CD14-positive monocyte (primary cell): ENCODE results near the gene IPO9. TPM values are rescaled to one million over a fixed set of nuclear protein-coding genes. Genes with fewer than 3 reads are reported as not detected.
A peak's percentile ranks its signal among the peaks of the same experiment; 100 is the strongest.

ENCODE experiments used
- DNase-seq, 3 donors: peaks; one replicate each; pipeline ENCODE4 v3.0.0-alpha.2; 2011 to 2022
- H2AFZ ChIP-seq: 2 replicates; pipeline ENCODE4 v1.6.0; 2012; ENCODE audit warnings: mild to moderate bottlenecking, low read depth, low read length, inconsistent platforms; ENCODE audit not compliant: insufficient read depth, poor library complexity, severe bottlenecking
- H3K27ac ChIP-seq, 2 donors: 1 replicate in 1 of 2; 2 replicates in 1 of 2; pipeline ENCODE4 v1.5.1; 2012 to 2013; ENCODE audit warnings: low read length in 2 of 2, control low read depth in 1 of 2, inconsistent platforms in 1 of 2, low read depth in 1 of 2, mild to moderate bottlenecking in 1 of 2
- H3K27me3 ChIP-seq, 2 donors: one replicate each; pipeline versions ENCODE4 v1.6.0 to v1.6.1; 2011 to 2013; ENCODE audit warnings: low read length in 2 of 2; ENCODE audit not compliant: control insufficient read depth in 2 of 2, insufficient read depth in 2 of 2
- H3K36me3 ChIP-seq, 2 donors: replicated peaks in 1 of 2; 1 replicate in 1 of 2; 2 replicates in 1 of 2; pipeline versions ENCODE4 v1.5.1 to v1.6.1; 2012 to 2013; ENCODE audit warnings: low read length in 2 of 2, control low read depth in 1 of 2, inconsistent platforms in 1 of 2, mild to moderate bottlenecking in 1 of 2; ENCODE audit not compliant: insufficient read depth in 2 of 2, control insufficient read depth in 1 of 2
- H3K4me1 ChIP-seq, 2 donors: 1 replicate in 1 of 2; 2 replicates in 1 of 2; pipeline versions ENCODE4 v1.5.1 to v1.6.1; 2012 to 2013; ENCODE audit warnings: low read length in 2 of 2, control low read depth in 1 of 2, inconsistent platforms in 1 of 2, mild to moderate bottlenecking in 1 of 2, moderate library complexity in 1 of 2; ENCODE audit not compliant: insufficient read depth in 2 of 2, control insufficient read depth in 1 of 2
- H3K4me2 ChIP-seq: replicated peaks from 2 replicates; pipeline ENCODE3; 2012; ENCODE audit warnings: low read length, moderate library complexity, mild to moderate bottlenecking; ENCODE audit not compliant: poor library complexity, severe bottlenecking; ENCODE audit errors: extremely low read depth
- H3K4me3 ChIP-seq, 3 experiments: fragments of 200-600 bp in 1 of 3; sonication (generic) in 1 of 3; replicated peaks in 1 of 3; 1 replicate in 2 of 3; 2 replicates in 1 of 3; pipeline ENCODE4 v1.5.1; 2011 to 2013; ENCODE audit warnings: low read length in 3 of 3, mild to moderate bottlenecking in 3 of 3, control low read depth in 2 of 3, low read depth in 2 of 3, inconsistent platforms in 1 of 3, moderate library complexity in 1 of 3
- H3K79me2 ChIP-seq: 2 replicates; pipeline ENCODE4 v1.6.0; 2012; ENCODE audit warnings: mild to moderate bottlenecking, control low read depth, inconsistent platforms, low read length, moderate library complexity; ENCODE audit not compliant: insufficient read depth
- H3K9ac ChIP-seq: 2 replicates; pipeline ENCODE4 v1.6.0; 2017; ENCODE audit warnings: low read length, mild to moderate bottlenecking; ENCODE audit not compliant: insufficient read depth, poor library complexity, severe bottlenecking
- H3K9me3 ChIP-seq, 2 donors: replicated peaks in 1 of 2; 1 replicate in 1 of 2; 2 replicates in 1 of 2; pipeline versions ENCODE4 v1.5.1 to v1.6.1; 2012 to 2013; ENCODE audit warnings: low read length in 2 of 2, control low read depth in 1 of 2; ENCODE audit not compliant: control insufficient read depth in 1 of 2, insufficient read depth in 1 of 2
- H4K20me1 ChIP-seq: 2 replicates; pipeline ENCODE4 v1.6.0; 2012; ENCODE audit warnings: mild to moderate bottlenecking, low read length, control low read depth, moderate library complexity; ENCODE audit not compliant: insufficient read depth
- H3K27ac Mint-ChIP-seq, 7 donors: one replicate each; pipeline ENCODE4 v1.8.0; 2020; ENCODE audit warnings: mild to moderate bottlenecking in 7 of 7, mixed read lengths in 7 of 7, moderate library complexity in 6 of 7, inconsistent platforms in 2 of 7
- H3K27me3 Mint-ChIP-seq, 3 donors: one replicate each; pipeline ENCODE4 v1.8.0; 2021 to 2022; ENCODE audit warnings: low read depth in 3 of 3, mild to moderate bottlenecking in 3 of 3, mixed read lengths in 3 of 3, moderate library complexity in 3 of 3, inconsistent platforms in 1 of 3
- H3K36me3 Mint-ChIP-seq, 2 donors: one replicate each; pipeline ENCODE4 v1.8.0; 2020; ENCODE audit warnings: mixed read lengths in 2 of 2, inconsistent platforms in 1 of 2, mild to moderate bottlenecking in 1 of 2
- H3K4me1 Mint-ChIP-seq: one replicate; pipeline ENCODE4 v1.8.0; 2020; ENCODE audit warnings: mild to moderate bottlenecking, mixed read lengths
- H3K4me3 Mint-ChIP-seq, 2 donors: one replicate each; pipeline ENCODE4 v1.8.0; 2020; ENCODE audit warnings: mild to moderate bottlenecking in 2 of 2, mixed read lengths in 2 of 2, moderate library complexity in 1 of 2
- H3K9me3 Mint-ChIP-seq, 7 donors: one replicate each; pipeline ENCODE4 v1.8.0; 2020 to 2022; ENCODE audit warnings: mixed read lengths in 7 of 7, mild to moderate bottlenecking in 6 of 7, moderate library complexity in 6 of 7, inconsistent platforms in 2 of 7
- CTCF ChIP-seq: fragments of 200-600 bp; IDR thresholded peaks from one replicate; pipeline ENCODE4 v1.8.0; 2022; ENCODE audit warnings: antibody characterized with exemption, mild to moderate bottlenecking
- WGBS: methylation state at CpG from one replicate; pipeline ENCODE4 v1.1.5; 2013; ENCODE audit warnings: missing lambda C conversion rate; ENCODE audit not compliant: insufficient coverage; 5-methylcytosine and 5-hydroxymethylcytosine counted together
- intact Hi-C, 2 donors: fragments of 100-400 bp; cut with micrococcal nuclease; formaldehyde crosslinking; loops; one replicate each; pipeline versions ENCODE4 v1.15.0 to v1.15.1; 2023
- polyA plus RNA-seq, 3 donors: library from polyadenylated mRNA; depleted of rRNA in 1 of 3; unstranded in 2 of 3; stranded (reverse) in 1 of 3; fragments of 300-500 nt in 2 of 3; fragments of >200 nt in 1 of 3; fragmentation: Illumina TruSeq in 2 of 3; gene quantifications; 1 replicate in 2 of 3; 2 replicates in 1 of 3; pipeline ENCODE4 v1.2.3, GENCODE V29; 2012 to 2021

The IPO9 gene
- polyA plus RNA-seq, 3 donors, result 11.3 to 12.6 (median 12.0) TPM

DNA sequence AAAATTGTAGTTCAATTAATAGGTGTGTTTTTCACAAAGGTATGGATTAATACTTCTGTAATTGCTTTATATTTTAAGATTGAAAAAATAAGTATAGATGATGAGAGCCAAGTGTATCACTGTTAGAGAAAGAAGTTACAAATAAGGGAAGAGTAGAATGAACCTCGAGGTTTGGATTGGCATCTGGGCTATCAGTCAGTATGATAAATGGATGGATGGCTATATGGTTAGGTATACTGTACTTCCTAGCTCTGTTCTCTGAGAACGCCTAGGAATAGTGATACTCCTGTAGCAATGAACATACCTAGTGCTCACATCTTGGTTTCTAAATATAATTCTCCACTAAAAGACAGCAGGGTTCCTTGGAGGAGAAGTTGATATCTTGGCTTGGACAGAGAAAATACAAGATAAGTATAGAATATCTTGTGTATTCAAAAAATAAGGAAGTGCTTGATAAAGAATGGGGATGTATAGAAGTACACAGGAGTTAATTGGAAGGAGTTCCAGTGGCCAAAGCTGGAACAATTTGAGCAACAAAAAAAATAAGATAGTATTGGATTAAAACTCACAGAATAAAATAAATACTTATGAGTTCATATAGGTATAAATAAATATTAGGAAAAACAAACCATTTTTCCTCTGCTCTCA is 12.4 kb downstream of the IPO9 start:
- peak overlapping the region in 3 of 7 donors; percentile 29 to 76 (median 66) for H3K27ac Mint-ChIP-seq
- H3K27me3 Mint-ChIP-seq, result no peaks in the 10 kb centered on the region
- Histone ChIP-seq H3K4me2 (no peak overlapping the region), H3K27me3 (no peaks in the 10 kb centered on the region), H3K36me3 (peaks cover 2 to 6% of the 10 kb centered on the region in 2 donors), H3K9me3 (no peaks in the 10 kb centered on the region), H3K79me2 (peaks cover 100% of the 10 kb centered on the region), H3K9ac (no peak overlapping the region), H4K20me1 (peaks cover 73% of the 10 kb centered on the region), H3K4me1 (peaks cover 10 to 24% of the 10 kb centered on the region in 2 donors), H2AFZ (no peak overlapping the region), H3K27ac (no peak overlapping the region), H3K4me3 (no peak overlapping the region)
- H3K36me3 Mint-ChIP-seq, result peaks cover 4% of the 10 kb centered on the region in 2 donors
- H3K4me1 Mint-ChIP-seq, result peaks cover 33% of the 10 kb centered on the region
- peaks cover 3 to 6% (median 4%) of the 10 kb centered on the region in 7 donors for H3K9me3 Mint-ChIP-seq
- DNase-seq, result peak in 1 of 3 donors; percentile 6
- WGBS, result 67% methylated on average over 1 of the region's 2 CpGs
- TF ChIP-seq CTCF, result no peak
- no peak overlapping the region for H3K4me3 Mint-ChIP-seq
- intact Hi-C loops, result no loop called here

GRCh38 chr1:201842472-201843027 is 13.6 kb downstream of the IPO9 start:
- Histone ChIP-seq H3K79me2 (peaks cover 100% of the 10 kb centered on the region), H3K9ac (no peak overlapping the region), H4K20me1 (peaks cover 62% of the 10 kb centered on the region), H3K4me2 (no peak overlapping the region), H3K27me3 (no peaks in the 10 kb centered on the region), H3K27ac (peak overlapping the region in 1 of 2 donors; percentile 58), H3K4me3 (no peak overlapping the region), H3K4me1 (peaks cover 10 to 24% of the 10 kb centered on the region in 2 donors), H3K9me3 (no peaks in the 10 kb centered on the region), H2AFZ (no peak overlapping the region), H3K36me3 (peaks cover 3 to 10% of the 10 kb centered on the region in 2 donors)
- no peaks in the 10 kb centered on the region for H3K27me3 Mint-ChIP-seq
- DNase-seq, result peak; percentile 6 to 29 (median 9)
- no CpG with 5 or more reads among the region's 2 CpGs for WGBS
- intact Hi-C loops, result no loop called here
- no peak for TF ChIP-seq CTCF
- peaks cover 6 to 13% of the 10 kb centered on the region in 2 donors for H3K36me3 Mint-ChIP-seq
- no peak overlapping the region for H3K4me3 Mint-ChIP-seq
- H3K9me3 Mint-ChIP-seq, result peaks cover 2 to 4% (median 4%) of the 10 kb centered on the region in 7 donors
- H3K4me1 Mint-ChIP-seq, result peaks cover 30% of the 10 kb centered on the region
- H3K27ac Mint-ChIP-seq, result peak overlapping the region in 4 of 7 donors; percentile 41 to 71 (median 54)
